Smooth muscle cell (in vitro differentiated cells): ENCODE data around the gene HEATR9. TPM values are rescaled to one million over a fixed set of nuclear protein-coding genes. Genes with fewer than 3 reads are reported as not detected.

ENCODE experiments used
- DNase-seq: peaks from one replicate; lab custom pipeline; 2025; ENCODE audit not compliant: unreplicated experiment; lab: John Stamatoyannopoulos, UW
- H2AFZ ChIP-seq: fragments of 200-600 bp; sonication (generic); 2 replicates; pipeline ENCODE4 v1.6.0; 2016; ENCODE audit warnings: antibody characterized with exemption, low read depth, mild to moderate bottlenecking
- H3F3A ChIP-seq: fragments of 200-600 bp; sonication (generic); 2 replicates; pipeline ENCODE4 v1.6.0; 2017; ENCODE audit warnings: antibody characterized with exemption, low read depth
- H3K27ac ChIP-seq: fragments of 200-600 bp; sonication (generic); 2 replicates; pipeline ENCODE4 v1.5.1; 2016; ENCODE audit warnings: low read depth, mild to moderate bottlenecking
- H3K27me3 ChIP-seq: fragments of 200-600 bp; sonication (generic); 2 replicates; pipeline ENCODE4 v1.6.1; 2016; ENCODE audit warnings: low read depth, mild to moderate bottlenecking
- H3K36me3 ChIP-seq: fragments of 200-600 bp; sonication (generic); 2 replicates; pipeline ENCODE4 v1.5.1; 2016; ENCODE audit warnings: low read depth
- H3K4me1 ChIP-seq: fragments of 200-600 bp; sonication (generic); 2 replicates; pipeline ENCODE4 v1.5.1; 2016; ENCODE audit warnings: low read depth
- H3K4me2 ChIP-seq: fragments of 200-600 bp; sonication (generic); 2 replicates; pipeline ENCODE4 v1.6.0; 2016; ENCODE audit warnings: mild to moderate bottlenecking
- H3K4me3 ChIP-seq: fragments of 200-600 bp; sonication (generic); 2 replicates; pipeline ENCODE4 v1.5.1; 2016; ENCODE audit warnings: mild to moderate bottlenecking
- H3K79me2 ChIP-seq: fragments of 200-600 bp; sonication (generic); 2 replicates; pipeline ENCODE4 v1.6.0; 2016; ENCODE audit warnings: low read depth, mild to moderate bottlenecking
- H3K9ac ChIP-seq: fragments of 200-600 bp; sonication (generic); 2 replicates; pipeline ENCODE4 v1.6.0; 2016; ENCODE audit warnings: low read depth
- H3K9me3 ChIP-seq: fragments of 200-600 bp; sonication (generic); replicated peaks from 2 replicates; pipeline ENCODE4 v1.5.1; 2016; ENCODE audit warnings: low read depth
- H4K20me1 ChIP-seq: fragments of 200-600 bp; sonication (generic); 2 replicates; pipeline ENCODE4 v1.6.0; 2016; ENCODE audit warnings: low read depth
- CTCF ChIP-seq: fragments of 200-600 bp; sonication (generic); IDR thresholded peaks from 2 replicates; pipeline ENCODE4 v1.5.1; 2017; ENCODE audit warnings: borderline replicate concordance, mild to moderate bottlenecking, antibody characterized with exemption; ENCODE audit not compliant: insufficient read depth, poor library complexity, severe bottlenecking
- WGBS: methylation state at CpG from one replicate; pipeline ENCODE4 v1.1.7; 2016; ENCODE audit warnings: low lambda C conversion rate; 5-methylcytosine and 5-hydroxymethylcytosine counted together
- polyA plus RNA-seq: library from polyadenylated mRNA; unstranded; fragments of >200 nt; fragmentation: Nextera tagmentation; extraction: Ambion mirVana; gene quantifications from 2 replicates; pipeline ENCODE4 v1.2.1, GENCODE V29; 2016
- small RNA-seq: library from RNA; depleted of rRNA; stranded (forward); fragments of <200 nt; gene quantifications from one replicate; pipeline ENCODE3, GENCODE V24; 2014
- total RNA-seq: library from RNA; depleted of rRNA; stranded (reverse); fragments of >200 nt; gene quantifications from 2 replicates; pipeline ENCODE4 v1.2.3, GENCODE V29; 2014

Gene HEATR9
- total and polyA plus RNA-seq, 2 experiments from 2014 or later: not detected

GRCh38 chr17:35808240-35808961 lies 60.3 kb downstream of the HEATR9 start:
- TF ChIP-seq CTCF: no peak
- Histone ChIP-seq H3K27me3 (no peaks in the 10 kb centered on the region), H2AFZ (peak overlapping the region; percentile 99), H3K4me3 (peak overlapping the region; percentile 99), H3K4me1 (peaks cover 22% of the 10 kb centered on the region), H3K79me2 (peaks cover 40% of the 10 kb centered on the region), H3K4me2 (peak overlapping the region; percentile 88), H4K20me1 (peaks cover 37% of the 10 kb centered on the region), H3K27ac (peak overlapping the region; percentile 96), H3K9ac (peak overlapping the region; percentile 96), H3K36me3 (no peaks in the 10 kb centered on the region), H3K9me3 (no peaks in the 10 kb centered on the region), H3F3A (peaks cover 18% of the 10 kb centered on the region)
- 28% methylated on average over 19 of the region's 19 CpGs for WGBS
- DNase-seq: no peak

DNA sequence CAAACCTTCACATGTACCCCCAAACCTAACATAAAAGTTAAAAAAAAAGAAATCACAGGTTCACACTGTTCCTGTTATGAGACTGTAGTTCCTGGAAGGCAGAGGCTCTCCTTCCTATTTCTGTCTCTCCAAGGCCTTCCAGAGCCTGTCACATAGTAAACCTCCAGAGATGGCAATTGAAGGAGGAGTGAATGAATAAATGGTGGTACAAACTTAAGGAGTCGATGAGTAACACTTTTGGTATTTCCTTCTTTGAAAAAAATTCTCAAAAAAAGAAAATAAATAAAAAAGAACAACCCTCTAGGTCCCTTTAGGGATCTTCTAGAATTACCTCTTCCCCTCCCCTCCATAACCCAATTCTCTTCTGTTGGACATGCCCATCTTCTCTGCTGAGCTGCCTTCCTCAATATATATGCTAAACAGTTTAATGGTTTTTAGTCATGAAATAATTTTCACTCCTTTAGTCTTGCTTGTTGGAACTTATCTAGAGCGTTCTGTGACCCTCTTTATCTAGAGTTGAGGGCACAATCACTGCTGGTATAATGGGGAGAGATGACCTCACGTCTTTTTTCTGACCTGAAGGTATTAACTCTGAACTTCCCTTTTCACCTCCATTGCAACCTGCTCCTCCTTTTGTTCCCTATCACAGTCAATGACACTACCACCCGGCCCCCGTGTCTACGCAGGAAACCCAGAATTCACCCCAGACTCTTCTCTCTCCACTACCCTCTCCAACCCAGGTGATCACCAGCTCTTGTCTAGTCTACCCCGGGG lies 61.1 kb downstream of the HEATR9 start:
- WGBS: 74% methylated on average over 7 of the region's 7 CpGs

More for the DNA sequence above, 61.1 kb downstream of the HEATR9 start:
- peaks cover 20% of the 10 kb centered on the region for H3F3A ChIP-seq
- TF ChIP-seq CTCF: no peak
- H3K4me3 ChIP-seq: no peak overlapping the region
- peaks cover 32% of the 10 kb centered on the region for H3K79me2 ChIP-seq
- H3K27me3 ChIP-seq: no peaks in the 10 kb centered on the region
- H3K9ac ChIP-seq: peak overlapping the region; percentile 96
- H3K36me3 ChIP-seq: no peaks in the 10 kb centered on the region
- H2AFZ ChIP-seq: peak overlapping the region; percentile 99
- H3K4me2 ChIP-seq: peak overlapping the region; percentile 88
- H3K27ac ChIP-seq: peak overlapping the region; percentile 96
- DNase-seq: no peak
- H3K9me3 ChIP-seq: no peaks in the 10 kb centered on the region
- H3K4me1 ChIP-seq: peaks cover 22% of the 10 kb centered on the region
- H4K20me1 ChIP-seq: peaks cover 28% of the 10 kb centered on the region

Small RNA genes lying within 50 kb of the gene (small RNA-seq; reads per million reads assigned to genes)
- 5,614 reads per million, percentile 100 among the genes with 10 or more reads in this experiment for gene RF00100

Other genes with a start within 250 kb of the HEATR9 start
- 6.8 and 8.2 TPM in 2 replicates for gene RASL10B, start 137.3 kb downstream of the HEATR9 start, total RNA-seq
- 11.0 and 18.6 TPM in 2 replicates for gene RASL10B, start 137.3 kb downstream of the HEATR9 start, polyA plus RNA-seq
- not detected in 2 replicates for gene GAS2L2, start 115.7 kb downstream of the HEATR9 start, total RNA-seq
- gene GAS2L2, start 115.7 kb downstream of the HEATR9 start, polyA plus RNA-seq: not detected in 2 replicates
- not detected in 2 replicates for gene C17orf50, start 108.0 kb downstream of the HEATR9 start, total RNA-seq
- gene C17orf50, start 108.0 kb downstream of the HEATR9 start, polyA plus RNA-seq: 0.33 TPM in 1 of 2 replicates, not detected in the other
- gene MMP28, start 73.2 kb downstream of the HEATR9 start, total RNA-seq: 38.0 and 50.0 TPM in 2 replicates
- 25.7 and 51.4 TPM in 2 replicates for gene MMP28, start 73.2 kb downstream of the HEATR9 start, polyA plus RNA-seq
- 25.5 and 33.3 TPM in 2 replicates for gene TAF15, start 59.4 kb downstream of the HEATR9 start, total RNA-seq
- 4.2 and 8.1 TPM in 2 replicates for gene TAF15, start 59.4 kb downstream of the HEATR9 start, polyA plus RNA-seq
- gene CCL5, start 11.5 kb upstream of the HEATR9 start, total RNA-seq: 0.09 TPM in 1 of 2 replicates, not detected in the other
- gene CCL5, start 11.5 kb upstream of the HEATR9 start, polyA plus RNA-seq: 1.0 TPM in 1 of 2 replicates, not detected in the other
- 1.5 TPM in 1 of 2 replicates, not detected in the other for gene RDM1, start 61.9 kb upstream of the HEATR9 start, total RNA-seq
- gene RDM1, start 61.9 kb upstream of the HEATR9 start, polyA plus RNA-seq: 0.43 TPM in 1 of 2 replicates, not detected in the other
- not detected in 2 replicates for gene LYZL6, start 74.8 kb upstream of the HEATR9 start, total RNA-seq
- not detected in 2 replicates for gene LYZL6, start 74.8 kb upstream of the HEATR9 start, polyA plus RNA-seq
- not detected in 2 replicates for gene CCL16, start 112.6 kb upstream of the HEATR9 start, total RNA-seq
- not detected in 2 replicates for gene CCL16, start 112.6 kb upstream of the HEATR9 start, polyA plus RNA-seq
- not detected in 2 replicates for gene CCL14, start 117.8 kb upstream of the HEATR9 start, total RNA-seq
- not detected in 2 replicates for gene CCL14, start 117.8 kb upstream of the HEATR9 start, polyA plus RNA-seq
- gene CCL15, start 132.7 kb upstream of the HEATR9 start, total RNA-seq: not detected in 2 replicates
- gene CCL15, start 132.7 kb upstream of the HEATR9 start, polyA plus RNA-seq: not detected in 2 replicates
- gene CCL23, start 149.1 kb upstream of the HEATR9 start, total RNA-seq: not detected in 2 replicates
- not detected in 2 replicates for gene CCL23, start 149.1 kb upstream of the HEATR9 start, polyA plus RNA-seq
- not detected in 2 replicates for gene CCL18, start 195.4 kb upstream of the HEATR9 start, total RNA-seq
- gene CCL18, start 195.4 kb upstream of the HEATR9 start, polyA plus RNA-seq: not detected in 2 replicates
- 1.3 and 4.8 TPM in 2 replicates for gene CCL3, start 221.3 kb upstream of the HEATR9 start, total RNA-seq
- 0.63 and 6.7 TPM in 2 replicates for gene CCL3, start 221.3 kb upstream of the HEATR9 start, polyA plus RNA-seq
- gene CCL4, start 234.9 kb upstream of the HEATR9 start, total RNA-seq: 0.81 and 1.3 TPM in 2 replicates
- gene CCL4, start 234.9 kb upstream of the HEATR9 start, polyA plus RNA-seq: 1.5 TPM in 1 of 2 replicates, not detected in the other